GM23338 (cell line): ENCODE measurements around the gene C12orf56. TPM values are rescaled to one million over a fixed set of nuclear protein-coding genes. Genes with fewer than 3 reads are reported as not detected.

Experiments used
- ATAC-seq: fragments of 200-7000 bp; cut with Tn5 transposase; 3 replicates; pipeline ENCODE4 v1.9.1; 2020
- DNase-seq: peaks from one replicate; pipeline ENCODE4 v3.0.0-alpha.2; 2015; ENCODE audit warnings: low spot score
- H2AFZ ChIP-seq: fragments of 200-600 bp; sonication (generic); 2 replicates; pipeline ENCODE4 v1.8.0; 2016; ENCODE audit warnings: antibody characterized with exemption, mild to moderate bottlenecking, moderate library complexity
- H3F3A ChIP-seq: fragments of 200-600 bp; sonication (generic); replicated peaks from 2 replicates; pipeline ENCODE4 v1.8.0; 2017; ENCODE audit warnings: antibody characterized with exemption, mixed run types, low read depth
- H3K27ac ChIP-seq: fragments of 200-600 bp; sonication (generic); 2 replicates; pipeline ENCODE4 v1.6.1; 2016; ENCODE audit warnings: low read depth
- H3K27me3 ChIP-seq: fragments of 200-600 bp; sonication (generic); 2 replicates; pipeline ENCODE4 v1.8.0; 2016; ENCODE audit warnings: mild to moderate bottlenecking, mixed run types, moderate library complexity; ENCODE audit not compliant: insufficient read depth
- H3K36me3 ChIP-seq: fragments of 200-600 bp; sonication (generic); 2 replicates; pipeline ENCODE4 v1.8.0; 2016; ENCODE audit warnings: mild to moderate bottlenecking; ENCODE audit not compliant: insufficient read depth
- H3K4me1 ChIP-seq: fragments of 200-600 bp; sonication (generic); 2 replicates; pipeline ENCODE4 v1.8.0; 2016; ENCODE audit warnings: mild to moderate bottlenecking, moderate library complexity; ENCODE audit not compliant: insufficient read depth
- H3K4me2 ChIP-seq: fragments of 200-600 bp; sonication (generic); 2 replicates; pipeline ENCODE4 v1.7.1; 2017; ENCODE audit warnings: mixed run types
- H3K4me3 ChIP-seq: fragments of 200-600 bp; sonication (generic); 2 replicates; pipeline ENCODE4 v1.6.1; 2016; ENCODE audit warnings: mixed run types
- H3K79me2 ChIP-seq: fragments of 200-600 bp; sonication (generic); replicated peaks from 2 replicates; pipeline ENCODE4 v1.8.0; 2017; ENCODE audit warnings: mild to moderate bottlenecking; ENCODE audit not compliant: insufficient read depth
- H3K9me2 ChIP-seq: fragments of 200-600 bp; sonication (generic); 2 replicates; pipeline ENCODE4 v1.8.0; 2017; ENCODE audit not compliant: insufficient read depth
- H4K20me1 ChIP-seq: fragments of 200-600 bp; sonication (generic); replicated peaks from 2 replicates; pipeline ENCODE4 v1.8.0; 2017; ENCODE audit warnings: mild to moderate bottlenecking; ENCODE audit not compliant: insufficient read depth
- H3K27ac Mint-ChIP-seq: 2 replicates; pipeline ENCODE4 v1.8.0; 2020; ENCODE audit warnings: inconsistent platforms, mild to moderate bottlenecking, moderate library complexity, mixed read lengths
- H3K27me3 Mint-ChIP-seq: 3 replicates; pipeline ENCODE4 v1.8.0; 2022; ENCODE audit warnings: low read depth, mild to moderate bottlenecking, moderate library complexity, mixed read lengths, inconsistent platforms; ENCODE audit not compliant: insufficient read depth, poor library complexity
- H3K36me3 Mint-ChIP-seq: 3 replicates; pipeline ENCODE4 v1.8.0; 2021; ENCODE audit warnings: low read depth, mild to moderate bottlenecking, inconsistent platforms, moderate library complexity, mixed read lengths
- H3K4me1 Mint-ChIP-seq: 3 replicates; pipeline ENCODE4 v1.8.0; 2020; ENCODE audit warnings: mild to moderate bottlenecking, inconsistent platforms, mixed read lengths
- H3K4me3 Mint-ChIP-seq: 3 replicates; pipeline ENCODE4 v1.8.0; 2021; ENCODE audit warnings: moderate library complexity, mild to moderate bottlenecking, inconsistent platforms, mixed read lengths
- H3K9me3 Mint-ChIP-seq: 3 replicates; pipeline ENCODE4 v1.8.0; 2020; ENCODE audit warnings: moderate library complexity, mild to moderate bottlenecking, inconsistent platforms, mixed read lengths
- CREB1 ChIP-seq: fragments of 250-450 bp; sonication (Bioruptor Pico); IDR thresholded peaks from 2 replicates; pipeline ENCODE4 v1.5.0; 2020; ENCODE audit warnings: low read depth, mild to moderate bottlenecking, moderate library complexity
- EZH2 ChIP-seq: fragments of 200-600 bp; sonication (generic); IDR thresholded peaks from one replicate; pipeline ENCODE4 v1.8.0; 2017; ENCODE audit warnings: antibody characterized with exemption, mild to moderate bottlenecking, low read depth; ENCODE audit not compliant: unreplicated experiment
- EZH2phosphoT487 ChIP-seq: fragments of 200-600 bp; sonication (generic); IDR thresholded peaks from one replicate; pipeline ENCODE4 v1.8.1; 2018; ENCODE audit warnings: antibody characterized with exemption; ENCODE audit not compliant: unreplicated experiment
- JUNB ChIP-seq: IDR thresholded peaks from one replicate; pipeline ENCODE4 v1.6.1; 2016; ENCODE audit warnings: antibody characterized with exemption; ENCODE audit not compliant: unreplicated experiment
- NANOG ChIP-seq: IDR thresholded peaks from 2 replicates; pipeline ENCODE4 v1.6.1; 2016; ENCODE audit warnings: antibody characterized with exemption, borderline replicate concordance
- POLR2AphosphoS5 ChIP-seq: IDR thresholded peaks from 2 replicates; pipeline ENCODE4 v1.6.1; 2016; ENCODE audit warnings: antibody characterized with exemption, low read depth
- STAT1 ChIP-seq: IDR thresholded peaks from one replicate; pipeline ENCODE4 v1.6.1; 2016; ENCODE audit warnings: antibody characterized with exemption; ENCODE audit not compliant: unreplicated experiment
- ZNF114 ChIP-seq: fragments of 250-450 bp; sonication (Bioruptor Pico); IDR thresholded peaks from 2 replicates; pipeline ENCODE4 v1.5.0; 2020; ENCODE audit warnings: mild to moderate bottlenecking, moderate library complexity
- ZNF331 ChIP-seq: fragments of 250-450 bp; sonication (Bioruptor Pico); IDR thresholded peaks from 2 replicates; pipeline ENCODE4 v1.5.0; 2020; ENCODE audit warnings: low read depth, mild to moderate bottlenecking, moderate library complexity
- polyA plus RNA-seq: library from polyadenylated mRNA; unstranded; fragments of >200 nt; fragmentation: Nextera tagmentation; extraction: Ambion mirVana; gene quantifications from 2 replicates; pipeline ENCODE4 v1.2.1, GENCODE V29; 2016
- total RNA-seq: library from RNA; depleted of rRNA; stranded (reverse); fragments of >200 nt; shearing (Covaris generic); gene quantifications from 2 replicates; pipeline ENCODE4 v1.2.3, GENCODE V29; 2014
- TF ChIP-seq, protein P1 (sequence below), 2 experiments: fragments of 200-600 bp in 1 of 2; sonication (generic) in 1 of 2; conservative IDR thresholded peaks; 2 replicates each; pipeline versions ENCODE4 v1.5.1 to v1.6.1; 2016 to 2017; ENCODE audit warnings: antibody characterized with exemption in 2 of 2, low read depth in 2 of 2, mild to moderate bottlenecking in 2 of 2, moderate library complexity in 1 of 2
- TF ChIP-seq, protein P2 (sequence below): IDR thresholded peaks from one replicate; pipeline ENCODE4 v1.6.1; 2018; ENCODE audit warnings: antibody characterized with exemption; ENCODE audit not compliant: unreplicated experiment
- TF ChIP-seq, protein P3 (sequence below): fragments of 250-450 bp; sonication (Bioruptor Pico); IDR thresholded peaks from 2 replicates; pipeline ENCODE4 v1.5.0; 2020; ENCODE audit warnings: mild to moderate bottlenecking, moderate library complexity
- TF ChIP-seq, protein P4 (sequence below): IDR thresholded peaks from 2 replicates; pipeline ENCODE4 v1.6.1; 2016; ENCODE audit warnings: antibody characterized with exemption

The C12orf56 gene
- total and polyA plus RNA-seq, 2 experiments from 2014 or later, result 6.4 to 9.3 TPM

- Histone ChIP-seq H3F3A (no peaks in the 10 kb centered on the region), H3K79me2 (peaks cover 79% of the 10 kb centered on the region), H3K4me1 (0 out of 2 replicates have a peak, but pooled peaks cover 10% of the 10 kb centered on the region), H3K4me2 (no peak overlapping the region), H3K9me2 (no peaks in the 10 kb centered on the region), H4K20me1 (peaks cover 49% of the 10 kb centered on the region), H3K27me3 (no peaks in the 10 kb centered on the region), H3K36me3 (peaks cover 60% of the 10 kb centered on the region), H2AFZ (no peak overlapping the region), H3K27ac (no peak overlapping the region), H3K4me3 (no peak overlapping the region)
- peaks cover 13% of the 10 kb centered on the region for H3K4me1 Mint-ChIP-seq
- no peak for ATAC-seq
- no peak for DNase-seq
- no peak for TF ChIP-seq JUNB
- TF ChIP-seq, protein P1, sequence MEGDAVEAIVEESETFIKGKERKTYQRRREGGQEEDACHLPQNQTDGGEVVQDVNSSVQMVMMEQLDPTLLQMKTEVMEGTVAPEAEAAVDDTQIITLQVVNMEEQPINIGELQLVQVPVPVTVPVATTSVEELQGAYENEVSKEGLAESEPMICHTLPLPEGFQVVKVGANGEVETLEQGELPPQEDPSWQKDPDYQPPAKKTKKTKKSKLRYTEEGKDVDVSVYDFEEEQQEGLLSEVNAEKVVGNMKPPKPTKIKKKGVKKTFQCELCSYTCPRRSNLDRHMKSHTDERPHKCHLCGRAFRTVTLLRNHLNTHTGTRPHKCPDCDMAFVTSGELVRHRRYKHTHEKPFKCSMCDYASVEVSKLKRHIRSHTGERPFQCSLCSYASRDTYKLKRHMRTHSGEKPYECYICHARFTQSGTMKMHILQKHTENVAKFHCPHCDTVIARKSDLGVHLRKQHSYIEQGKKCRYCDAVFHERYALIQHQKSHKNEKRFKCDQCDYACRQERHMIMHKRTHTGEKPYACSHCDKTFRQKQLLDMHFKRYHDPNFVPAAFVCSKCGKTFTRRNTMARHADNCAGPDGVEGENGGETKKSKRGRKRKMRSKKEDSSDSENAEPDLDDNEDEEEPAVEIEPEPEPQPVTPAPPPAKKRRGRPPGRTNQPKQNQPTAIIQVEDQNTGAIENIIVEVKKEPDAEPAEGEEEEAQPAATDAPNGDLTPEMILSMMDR (conservative IDR thresholded peaks at IDR 0.05; ENCODE audit: low read depth in 2 of 2), result no peak
- no peak for TF ChIP-seq EZH2
- TF ChIP-seq EZH2phosphoT487, result no peak
- TF ChIP-seq STAT1, result no peak
- no peak for TF ChIP-seq ZNF331 (CRISPR knock-in tag)
- TF ChIP-seq CREB1 (CRISPR knock-in tag), result no peak
- TF ChIP-seq, protein P2, sequence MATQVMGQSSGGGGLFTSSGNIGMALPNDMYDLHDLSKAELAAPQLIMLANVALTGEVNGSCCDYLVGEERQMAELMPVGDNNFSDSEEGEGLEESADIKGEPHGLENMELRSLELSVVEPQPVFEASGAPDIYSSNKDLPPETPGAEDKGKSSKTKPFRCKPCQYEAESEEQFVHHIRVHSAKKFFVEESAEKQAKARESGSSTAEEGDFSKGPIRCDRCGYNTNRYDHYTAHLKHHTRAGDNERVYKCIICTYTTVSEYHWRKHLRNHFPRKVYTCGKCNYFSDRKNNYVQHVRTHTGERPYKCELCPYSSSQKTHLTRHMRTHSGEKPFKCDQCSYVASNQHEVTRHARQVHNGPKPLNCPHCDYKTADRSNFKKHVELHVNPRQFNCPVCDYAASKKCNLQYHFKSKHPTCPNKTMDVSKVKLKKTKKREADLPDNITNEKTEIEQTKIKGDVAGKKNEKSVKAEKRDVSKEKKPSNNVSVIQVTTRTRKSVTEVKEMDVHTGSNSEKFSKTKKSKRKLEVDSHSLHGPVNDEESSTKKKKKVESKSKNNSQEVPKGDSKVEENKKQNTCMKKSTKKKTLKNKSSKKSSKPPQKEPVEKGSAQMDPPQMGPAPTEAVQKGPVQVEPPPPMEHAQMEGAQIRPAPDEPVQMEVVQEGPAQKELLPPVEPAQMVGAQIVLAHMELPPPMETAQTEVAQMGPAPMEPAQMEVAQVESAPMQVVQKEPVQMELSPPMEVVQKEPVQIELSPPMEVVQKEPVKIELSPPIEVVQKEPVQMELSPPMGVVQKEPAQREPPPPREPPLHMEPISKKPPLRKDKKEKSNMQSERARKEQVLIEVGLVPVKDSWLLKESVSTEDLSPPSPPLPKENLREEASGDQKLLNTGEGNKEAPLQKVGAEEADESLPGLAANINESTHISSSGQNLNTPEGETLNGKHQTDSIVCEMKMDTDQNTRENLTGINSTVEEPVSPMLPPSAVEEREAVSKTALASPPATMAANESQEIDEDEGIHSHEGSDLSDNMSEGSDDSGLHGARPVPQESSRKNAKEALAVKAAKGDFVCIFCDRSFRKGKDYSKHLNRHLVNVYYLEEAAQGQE, result no peak
- no peak for TF ChIP-seq NANOG
- TF ChIP-seq, protein P3, sequence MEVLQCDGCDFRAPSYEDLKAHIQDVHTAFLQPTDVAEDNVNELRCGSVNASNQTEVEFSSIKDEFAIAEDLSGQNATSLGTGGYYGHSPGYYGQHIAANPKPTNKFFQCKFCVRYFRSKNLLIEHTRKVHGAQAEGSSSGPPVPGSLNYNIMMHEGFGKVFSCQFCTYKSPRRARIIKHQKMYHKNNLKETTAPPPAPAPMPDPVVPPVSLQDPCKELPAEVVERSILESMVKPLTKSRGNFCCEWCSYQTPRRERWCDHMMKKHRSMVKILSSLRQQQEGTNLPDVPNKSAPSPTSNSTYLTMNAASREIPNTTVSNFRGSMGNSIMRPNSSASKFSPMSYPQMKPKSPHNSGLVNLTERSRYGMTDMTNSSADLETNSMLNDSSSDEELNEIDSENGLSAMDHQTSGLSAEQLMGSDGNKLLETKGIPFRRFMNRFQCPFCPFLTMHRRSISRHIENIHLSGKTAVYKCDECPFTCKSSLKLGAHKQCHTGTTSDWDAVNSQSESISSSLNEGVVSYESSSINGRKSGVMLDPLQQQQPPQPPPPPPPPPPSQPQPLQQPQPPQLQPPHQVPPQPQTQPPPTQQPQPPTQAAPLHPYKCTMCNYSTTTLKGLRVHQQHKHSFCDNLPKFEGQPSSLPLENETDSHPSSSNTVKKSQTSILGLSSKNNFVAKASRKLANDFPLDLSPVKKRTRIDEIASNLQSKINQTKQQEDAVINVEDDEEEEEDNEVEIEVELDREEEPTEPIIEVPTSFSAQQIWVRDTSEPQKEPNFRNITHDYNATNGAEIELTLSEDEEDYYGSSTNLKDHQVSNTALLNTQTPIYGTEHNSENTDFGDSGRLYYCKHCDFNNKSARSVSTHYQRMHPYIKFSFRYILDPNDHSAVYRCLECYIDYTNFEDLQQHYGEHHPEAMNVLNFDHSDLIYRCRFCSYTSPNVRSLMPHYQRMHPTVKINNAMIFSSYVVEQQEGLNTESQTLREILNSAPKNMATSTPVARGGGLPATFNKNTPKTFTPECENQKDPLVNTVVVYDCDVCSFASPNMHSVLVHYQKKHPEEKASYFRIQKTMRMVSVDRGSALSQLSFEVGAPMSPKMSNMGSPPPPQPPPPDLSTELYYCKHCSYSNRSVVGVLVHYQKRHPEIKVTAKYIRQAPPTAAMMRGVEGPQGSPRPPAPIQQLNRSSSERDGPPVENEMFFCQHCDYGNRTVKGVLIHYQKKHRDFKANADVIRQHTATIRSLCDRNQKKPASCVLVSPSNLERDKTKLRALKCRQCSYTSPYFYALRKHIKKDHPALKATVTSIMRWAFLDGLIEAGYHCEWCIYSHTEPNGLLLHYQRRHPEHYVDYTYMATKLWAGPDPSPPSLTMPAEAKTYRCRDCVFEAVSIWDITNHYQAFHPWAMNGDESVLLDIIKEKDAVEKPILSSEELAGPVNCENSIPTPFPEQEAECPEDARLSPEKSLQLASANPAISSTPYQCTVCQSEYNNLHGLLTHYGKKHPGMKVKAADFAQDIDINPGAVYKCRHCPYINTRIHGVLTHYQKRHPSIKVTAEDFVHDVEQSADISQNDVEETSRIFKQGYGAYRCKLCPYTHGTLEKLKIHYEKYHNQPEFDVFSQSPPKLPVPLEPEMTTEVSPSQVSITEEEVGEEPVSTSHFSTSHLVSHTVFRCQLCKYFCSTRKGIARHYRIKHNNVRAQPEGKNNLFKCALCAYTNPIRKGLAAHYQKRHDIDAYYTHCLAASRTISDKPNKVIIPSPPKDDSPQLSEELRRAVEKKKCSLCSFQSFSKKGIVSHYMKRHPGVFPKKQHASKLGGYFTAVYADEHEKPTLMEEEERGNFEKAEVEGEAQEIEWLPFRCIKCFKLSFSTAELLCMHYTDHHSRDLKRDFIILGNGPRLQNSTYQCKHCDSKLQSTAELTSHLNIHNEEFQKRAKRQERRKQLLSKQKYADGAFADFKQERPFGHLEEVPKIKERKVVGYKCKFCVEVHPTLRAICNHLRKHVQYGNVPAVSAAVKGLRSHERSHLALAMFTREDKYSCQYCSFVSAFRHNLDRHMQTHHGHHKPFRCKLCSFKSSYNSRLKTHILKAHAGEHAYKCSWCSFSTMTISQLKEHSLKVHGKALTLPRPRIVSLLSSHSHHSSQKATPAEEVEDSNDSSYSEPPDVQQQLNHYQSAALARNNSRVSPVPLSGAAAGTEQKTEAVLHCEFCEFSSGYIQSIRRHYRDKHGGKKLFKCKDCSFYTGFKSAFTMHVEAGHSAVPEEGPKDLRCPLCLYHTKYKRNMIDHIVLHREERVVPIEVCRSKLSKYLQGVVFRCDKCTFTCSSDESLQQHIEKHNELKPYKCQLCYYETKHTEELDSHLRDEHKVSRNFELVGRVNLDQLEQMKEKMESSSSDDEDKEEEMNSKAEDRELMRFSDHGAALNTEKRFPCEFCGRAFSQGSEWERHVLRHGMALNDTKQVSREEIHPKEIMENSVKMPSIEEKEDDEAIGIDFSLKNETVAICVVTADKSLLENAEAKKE (CRISPR knock-in tag), result no peak
- TF ChIP-seq POLR2AphosphoS5, result no peak
- no peak for TF ChIP-seq ZNF114 (CRISPR knock-in tag)
- TF ChIP-seq, protein P4, sequence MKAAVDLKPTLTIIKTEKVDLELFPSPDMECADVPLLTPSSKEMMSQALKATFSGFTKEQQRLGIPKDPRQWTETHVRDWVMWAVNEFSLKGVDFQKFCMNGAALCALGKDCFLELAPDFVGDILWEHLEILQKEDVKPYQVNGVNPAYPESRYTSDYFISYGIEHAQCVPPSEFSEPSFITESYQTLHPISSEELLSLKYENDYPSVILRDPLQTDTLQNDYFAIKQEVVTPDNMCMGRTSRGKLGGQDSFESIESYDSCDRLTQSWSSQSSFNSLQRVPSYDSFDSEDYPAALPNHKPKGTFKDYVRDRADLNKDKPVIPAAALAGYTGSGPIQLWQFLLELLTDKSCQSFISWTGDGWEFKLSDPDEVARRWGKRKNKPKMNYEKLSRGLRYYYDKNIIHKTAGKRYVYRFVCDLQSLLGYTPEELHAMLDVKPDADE, result no peak
- H3K27me3 Mint-ChIP-seq, result peaks cover 7% of the 10 kb centered on the region
- no peak overlapping the region for H3K4me3 Mint-ChIP-seq
- H3K27ac Mint-ChIP-seq, result no peak overlapping the region
- H3K36me3 Mint-ChIP-seq, result peaks cover 86% of the 10 kb centered on the region
- H3K9me3 Mint-ChIP-seq, result no peaks in the 10 kb centered on the region
Measured at GRCh38 chr12:64411427-64411826, 20.9 kb upstream of the C12orf56 start.
